IPS DF 6.9 (cell line): ENCODE results near the gene TLL1.

Source experiments
- DNase-seq: peaks from one replicate; pipeline ENCODE4 v3.0.0-alpha.2; 2013; ENCODE audit warnings: low read depth, low spot score
- H3K27ac ChIP-seq: one replicate; pipeline ENCODE4 v1.5.1; 2013; ENCODE audit warnings: low read length, control low read depth
- H3K27me3 ChIP-seq: 2 replicates; pipeline ENCODE4 v1.6.1; 2013; ENCODE audit warnings: mild to moderate bottlenecking, low read length; ENCODE audit not compliant: control insufficient read depth, insufficient read depth
- H3K36me3 ChIP-seq: 2 replicates; pipeline ENCODE4 v1.6.1; 2013; ENCODE audit warnings: low read length; ENCODE audit not compliant: control insufficient read depth, insufficient read depth
- H3K4me1 ChIP-seq: 2 replicates; pipeline ENCODE4 v1.6.1; 2013; ENCODE audit warnings: low read length; ENCODE audit not compliant: control insufficient read depth, insufficient read depth
- H3K4me3 ChIP-seq: 2 replicates; pipeline ENCODE4 v1.5.1; 2013; ENCODE audit warnings: mild to moderate bottlenecking, low read length
- H3K9me3 ChIP-seq: 2 replicates; pipeline ENCODE4 v1.6.1; 2013; ENCODE audit warnings: low read length, inconsistent platforms; ENCODE audit not compliant: control insufficient read depth, insufficient read depth
- WGBS: extraction: QIAGEN DNeasy Blood & Tissue Kit; methylation state at CpG from one replicate; pipeline ENCODE4 v1.1.7; 2013; ENCODE audit warnings: mixed read lengths, missing lambda C conversion rate; ENCODE audit not compliant: insufficient read length, insufficient coverage; 5-methylcytosine and 5-hydroxymethylcytosine counted together

TLL1 gene

GRCh38 chr4:166003811-166004210 lies 130.8 kb downstream of the TLL1 start:
- no peak for DNase-seq
- Histone ChIP-seq H3K36me3 (no peaks in the 10 kb centered on the region), H3K4me1 (no peaks in the 10 kb centered on the region), H3K9me3 (no peaks in the 10 kb centered on the region), H3K27me3 (no peaks in the 10 kb centered on the region), H3K4me3 (no peak overlapping the region), H3K27ac (no peak overlapping the region)
- no CpG with 5 or more reads among the region's 2 CpGs for WGBS

- H3K27me3 ChIP-seq: no peaks in the 10 kb centered on the region
- no CpG with 5 or more reads among the region's 2 CpGs for WGBS
- H3K27ac ChIP-seq: no peak overlapping the region
- no peaks in the 10 kb centered on the region for H3K4me1 ChIP-seq
- DNase-seq: no peak
- no peaks in the 10 kb centered on the region for H3K36me3 ChIP-seq
- no peak overlapping the region for H3K4me3 ChIP-seq
- H3K9me3 ChIP-seq: no peaks in the 10 kb centered on the region
Observed at GRCh38 chr4:166006217-166006616, 133.2 kb downstream of the TLL1 start.

GRCh38 chr4:166008510-166008909 lies 135.5 kb downstream of the TLL1 start:
- no peak for DNase-seq
- Histone ChIP-seq H3K36me3 (no peaks in the 10 kb centered on the region), H3K9me3 (no peaks in the 10 kb centered on the region), H3K27me3 (no peaks in the 10 kb centered on the region), H3K4me1 (no peaks in the 10 kb centered on the region), H3K4me3 (no peak overlapping the region), H3K27ac (no peak overlapping the region)
- WGBS: no CpG with 5 or more reads among the region's 1 CpG

GRCh38 chr4:166012129-166013030 lies 139.3 kb downstream of the TLL1 start:
- Histone ChIP-seq H3K4me1 (no peaks in the 10 kb centered on the region), H3K9me3 (no peaks in the 10 kb centered on the region), H3K4me3 (no peak overlapping the region), H3K27ac (no peak overlapping the region), H3K36me3 (no peaks in the 10 kb centered on the region), H3K27me3 (no peaks in the 10 kb centered on the region)
- DNase-seq: no peak
- no CpG with 5 or more reads among the region's 2 CpGs for WGBS

- no peak overlapping the region for H3K27ac ChIP-seq
- no peaks in the 10 kb centered on the region for H3K27me3 ChIP-seq
- no peaks in the 10 kb centered on the region for H3K36me3 ChIP-seq
- WGBS: no CpG with 5 or more reads among the region's 6 CpGs
- H3K4me1 ChIP-seq: no peaks in the 10 kb centered on the region
- no peak for DNase-seq
- no peaks in the 10 kb centered on the region for H3K9me3 ChIP-seq
- H3K4me3 ChIP-seq: no peak overlapping the region
Observed at GRCh38 chr4:166014411-166014810, 141.4 kb downstream of the TLL1 start.

GRCh38 chr4:166017804-166018203 lies 144.8 kb downstream of the TLL1 start:
- DNase-seq: no peak
- Histone ChIP-seq H3K27me3 (no peaks in the 10 kb centered on the region), H3K27ac (no peak overlapping the region), H3K4me3 (no peak overlapping the region), H3K4me1 (no peaks in the 10 kb centered on the region), H3K36me3 (no peaks in the 10 kb centered on the region), H3K9me3 (no peaks in the 10 kb centered on the region)
- WGBS: no CpG with 5 or more reads among the region's 1 CpG

GRCh38 chr4:166019441-166020220 lies 146.6 kb downstream of the TLL1 start:
- no CpG with 5 or more reads among the region's 2 CpGs for WGBS
- no peaks in the 10 kb centered on the region for H3K27me3 ChIP-seq
- H3K9me3 ChIP-seq: no peaks in the 10 kb centered on the region
- no peaks in the 10 kb centered on the region for H3K4me1 ChIP-seq
- DNase-seq: no peak
- no peaks in the 10 kb centered on the region for H3K36me3 ChIP-seq
- no peak overlapping the region for H3K27ac ChIP-seq
- no peak overlapping the region for H3K4me3 ChIP-seq

- no peak for DNase-seq
- Histone ChIP-seq H3K9me3 (no peaks in the 10 kb centered on the region), H3K36me3 (no peaks in the 10 kb centered on the region), H3K27ac (no peak overlapping the region), H3K4me3 (no peak overlapping the region), H3K27me3 (no peaks in the 10 kb centered on the region), H3K4me1 (no peaks in the 10 kb centered on the region)
- WGBS: no CpG with 5 or more reads among the region's 9 CpGs
Observed at GRCh38 chr4:166021617-166022016, 148.6 kb downstream of the TLL1 start.

GRCh38 chr4:166034965-166035364 lies 161.9 kb downstream of the TLL1 start:
- no peaks in the 10 kb centered on the region for H3K27me3 ChIP-seq
- H3K4me3 ChIP-seq: no peak overlapping the region
- H3K27ac ChIP-seq: no peak overlapping the region
- H3K9me3 ChIP-seq: no peaks in the 10 kb centered on the region
- H3K36me3 ChIP-seq: no peaks in the 10 kb centered on the region
- no peaks in the 10 kb centered on the region for H3K4me1 ChIP-seq
- DNase-seq: no peak
- WGBS: no CpG with 5 or more reads among the region's 2 CpGs

GRCh38 chr4:166039822-166040221 lies 166.8 kb downstream of the TLL1 start:
- Histone ChIP-seq H3K36me3 (no peaks in the 10 kb centered on the region), H3K27ac (no peak overlapping the region), H3K4me1 (no peaks in the 10 kb centered on the region), H3K4me3 (no peak overlapping the region), H3K27me3 (no peaks in the 10 kb centered on the region), H3K9me3 (no peaks in the 10 kb centered on the region)
- WGBS: no CpG with 5 or more reads among the region's 1 CpG
- no peak for DNase-seq
